GM23248 (cell line): ENCODE measurements around the gene PLCXD1. TPM values are rescaled to one million over a fixed set of nuclear protein-coding genes. Genes with fewer than 3 reads are reported as not detected.

Source experiments
- DNase-seq: peaks from one replicate; pipeline ENCODE4 v3.0.0-alpha.2; 2015
- H2AFZ ChIP-seq: fragments of 200-600 bp; sonication (generic); 2 replicates; pipeline ENCODE4 v1.6.1; 2016; ENCODE audit warnings: antibody characterized with exemption
- H3F3A ChIP-seq: fragments of 200-600 bp; sonication (generic); 2 replicates; pipeline ENCODE4 v1.6.1; 2016; ENCODE audit warnings: mild to moderate bottlenecking, antibody characterized with exemption, mixed run types; ENCODE audit not compliant: insufficient read depth
- H3K27ac ChIP-seq: fragments of 200-600 bp; sonication (generic); 2 replicates; pipeline ENCODE4 v1.5.1; 2016; ENCODE audit warnings: mild to moderate bottlenecking
- H3K27me3 ChIP-seq: fragments of 200-600 bp; sonication (generic); replicated peaks from 2 replicates; pipeline ENCODE4 v1.6.1; 2016; ENCODE audit warnings: mild to moderate bottlenecking; ENCODE audit not compliant: insufficient read depth
- H3K36me3 ChIP-seq: fragments of 200-600 bp; sonication (generic); 2 replicates; pipeline ENCODE4 v1.6.1; 2016; ENCODE audit warnings: low read depth, mild to moderate bottlenecking
- H3K4me1 ChIP-seq: fragments of 200-600 bp; sonication (generic); 2 replicates; pipeline ENCODE4 v1.6.1; 2016; ENCODE audit warnings: mild to moderate bottlenecking; ENCODE audit not compliant: insufficient read depth
- H3K4me2 ChIP-seq: fragments of 200-600 bp; sonication (generic); one replicate; pipeline ENCODE4 v1.6.1; 2016; ENCODE audit warnings: mild to moderate bottlenecking; ENCODE audit not compliant: unreplicated experiment
- H3K4me3 ChIP-seq: fragments of 200-600 bp; sonication (generic); 2 replicates; pipeline ENCODE4 v1.5.1; 2016; ENCODE audit warnings: mild to moderate bottlenecking
- H3K79me2 ChIP-seq: fragments of 200-600 bp; sonication (generic); 2 replicates; pipeline ENCODE4 v1.6.1; 2016; ENCODE audit warnings: mild to moderate bottlenecking; ENCODE audit not compliant: insufficient read depth
- H3K9ac ChIP-seq: fragments of 200-600 bp; sonication (generic); 2 replicates; pipeline ENCODE4 v1.6.1; 2016; ENCODE audit warnings: mild to moderate bottlenecking
- H3K9me2 ChIP-seq: fragments of 200-600 bp; sonication (generic); 2 replicates; pipeline ENCODE4 v1.6.1; 2016; ENCODE audit warnings: mixed run types, mild to moderate bottlenecking, moderate library complexity; ENCODE audit not compliant: insufficient read depth
- H3K9me3 ChIP-seq: fragments of 200-600 bp; sonication (generic); one replicate; pipeline ENCODE4 v1.6.1; 2017; ENCODE audit warnings: low read depth
- H4K20me1 ChIP-seq: fragments of 200-600 bp; sonication (generic); 2 replicates; pipeline ENCODE4 v1.6.0; 2016; ENCODE audit not compliant: insufficient read depth
- EZH2 ChIP-seq: fragments of 200-600 bp; sonication (generic); IDR thresholded peaks from 2 replicates; pipeline ENCODE4 v1.6.1; 2018; ENCODE audit warnings: antibody characterized with exemption, mild to moderate bottlenecking; ENCODE audit not compliant: insufficient read depth, poor library complexity, severe bottlenecking
- EZH2phosphoT487 ChIP-seq: fragments of 200-600 bp; sonication (generic); IDR thresholded peaks from 2 replicates; pipeline ENCODE4 v1.6.1; 2018; ENCODE audit warnings: antibody characterized with exemption, moderate library complexity, mild to moderate bottlenecking, low read depth; ENCODE audit not compliant: insufficient read depth
- WGBS, 2 experiments: methylation state at CpG; one replicate each; pipeline ENCODE4 v1.1.6; 2015 to 2017; ENCODE audit warnings: low lambda C conversion rate in 2 of 2, low coverage in 1 of 2; ENCODE audit errors: missing lambda C conversion rate in 2 of 2; 5-methylcytosine and 5-hydroxymethylcytosine counted together
- in situ Hi-C: fragments of 300-500 bp; cut with MboI; formaldehyde crosslinking; loops from 2 replicates; pipeline ENCODE4 v1.15.0; 2020
- polyA plus RNA-seq: library from polyadenylated mRNA; unstranded; fragments of >200 nt; fragmentation: Nextera tagmentation; extraction: Ambion mirVana; gene quantifications from 2 replicates; pipeline ENCODE4 v1.2.1, GENCODE V29; 2016
- total RNA-seq: library from RNA; depleted of rRNA; stranded (reverse); fragments of >200 nt; shearing (Covaris generic); gene quantifications from 2 replicates; pipeline ENCODE4 v1.2.3, GENCODE V29; 2014

The PLCXD1 gene
- total and polyA plus RNA-seq, 2 experiments from 2014 or later: 3.3 to 4.3 TPM

- H3K4me3 ChIP-seq: no peak overlapping the region
- H3K27ac ChIP-seq: no peak overlapping the region
- H3K4me1 ChIP-seq: no peaks in the 10 kb centered on the region
- H3K27me3 ChIP-seq: no peaks in the 10 kb centered on the region
- no peak overlapping the region for H3K4me2 ChIP-seq
- no peaks in the 10 kb centered on the region for H3K9me2 ChIP-seq
- DNase-seq: no peak
- TF ChIP-seq EZH2phosphoT487: no peak
- no peak for TF ChIP-seq EZH2
- H2AFZ ChIP-seq: no peak overlapping the region
- in situ Hi-C loops: no loop called here
- H3K79me2 ChIP-seq: no peaks in the 10 kb centered on the region
- no peaks in the 10 kb centered on the region for H3K9me3 ChIP-seq
- WGBS, 2 experiments: 84 to 87% methylated on average over 11 of the region's 11 CpGs
- H3F3A ChIP-seq: no peaks in the 10 kb centered on the region
- H3K36me3 ChIP-seq: no peaks in the 10 kb centered on the region
- no peaks in the 10 kb centered on the region for H4K20me1 ChIP-seq
- no peak overlapping the region for H3K9ac ChIP-seq
Measured at GRCh38 chrX:348461-349117, 67.4 kb downstream of the PLCXD1 start.

- no peaks in the 10 kb centered on the region for H3K4me1 ChIP-seq
- WGBS, 2 experiments: 96 to 97% methylated on average over 18 of the region's 18 CpGs
- H3K9ac ChIP-seq: no peak overlapping the region
- no peaks in the 10 kb centered on the region for H3K79me2 ChIP-seq
- in situ Hi-C loops: no loop called here
- H4K20me1 ChIP-seq: no peaks in the 10 kb centered on the region
- TF ChIP-seq EZH2phosphoT487 (no peak), EZH2 (no peak)
- H3K27ac ChIP-seq: no peak overlapping the region
- no peak for DNase-seq
- H3F3A ChIP-seq: no peaks in the 10 kb centered on the region
- no peak overlapping the region for H3K4me2 ChIP-seq
- no peak overlapping the region for H3K4me3 ChIP-seq
- no peak overlapping the region for H2AFZ ChIP-seq
- no peaks in the 10 kb centered on the region for H3K27me3 ChIP-seq
- H3K36me3 ChIP-seq: no peaks in the 10 kb centered on the region
- H3K9me2 ChIP-seq: no peaks in the 10 kb centered on the region
- H3K9me3 ChIP-seq: no peaks in the 10 kb centered on the region
Measured at GRCh38 chrX:349196-349595, 68.0 kb downstream of the PLCXD1 start.

- Histone ChIP-seq H3F3A (no peaks in the 10 kb centered on the region), H3K9me3 (no peaks in the 10 kb centered on the region), H3K4me3 (no peak overlapping the region), H3K9me2 (no peaks in the 10 kb centered on the region), H3K27me3 (no peaks in the 10 kb centered on the region), H3K27ac (no peak overlapping the region), H2AFZ (no peak overlapping the region), H4K20me1 (no peaks in the 10 kb centered on the region), H3K36me3 (no peaks in the 10 kb centered on the region), H3K4me2 (no peak overlapping the region), H3K4me1 (no peaks in the 10 kb centered on the region), H3K9ac (no peak overlapping the region), H3K79me2 (no peaks in the 10 kb centered on the region)
- TF ChIP-seq EZH2 (no peak), EZH2phosphoT487 (no peak)
- DNase-seq: no peak
- WGBS, 2 experiments: 83 to 86% methylated on average over 10 of the region's 10 CpGs
- in situ Hi-C loops: no loop called here
Measured at GRCh38 chrX:349702-350101, 68.5 kb downstream of the PLCXD1 start.

- no peaks in the 10 kb centered on the region for H3K36me3 ChIP-seq
- 94 to 96% methylated on average over 19 to 20 of the region's 20 CpGs for WGBS, 2 experiments
- no peak for DNase-seq
- no peaks in the 10 kb centered on the region for H4K20me1 ChIP-seq
- H3K79me2 ChIP-seq: no peaks in the 10 kb centered on the region
- no peak overlapping the region for H3K4me2 ChIP-seq
- H3K9ac ChIP-seq: no peak overlapping the region
- no peak overlapping the region for H3K4me3 ChIP-seq
- no peak overlapping the region for H3K27ac ChIP-seq
- in situ Hi-C loops: no loop called here
- H3K27me3 ChIP-seq: no peaks in the 10 kb centered on the region
- H3K4me1 ChIP-seq: no peaks in the 10 kb centered on the region
- no peaks in the 10 kb centered on the region for H3K9me3 ChIP-seq
- H2AFZ ChIP-seq: no peak overlapping the region
- H3F3A ChIP-seq: no peaks in the 10 kb centered on the region
- no peaks in the 10 kb centered on the region for H3K9me2 ChIP-seq
- TF ChIP-seq EZH2phosphoT487: no peak
- no peak for TF ChIP-seq EZH2
Measured at GRCh38 chrX:350148-350533, 69.0 kb downstream of the PLCXD1 start.
